PC-3 (cell line): ENCODE results near the gene IBSP.

Source experiments
- EZH2 ChIP-seq: fragments of 300-600 bp; sonication (generic); IDR thresholded peaks from one replicate; pipeline ENCODE4 v1.6.1; 2017; ENCODE audit warnings: antibody characterized with exemption, mild to moderate bottlenecking, low read length; ENCODE audit not compliant: unreplicated experiment
- TF ChIP-seq, protein P1 (sequence below): fragments of 300-600 bp; sonication (generic); conservative IDR thresholded peaks from 2 replicates; pipeline ENCODE4 v1.5.1; 2017; ENCODE audit warnings: antibody characterized with exemption, low read depth, mild to moderate bottlenecking, low read length

DNA sequence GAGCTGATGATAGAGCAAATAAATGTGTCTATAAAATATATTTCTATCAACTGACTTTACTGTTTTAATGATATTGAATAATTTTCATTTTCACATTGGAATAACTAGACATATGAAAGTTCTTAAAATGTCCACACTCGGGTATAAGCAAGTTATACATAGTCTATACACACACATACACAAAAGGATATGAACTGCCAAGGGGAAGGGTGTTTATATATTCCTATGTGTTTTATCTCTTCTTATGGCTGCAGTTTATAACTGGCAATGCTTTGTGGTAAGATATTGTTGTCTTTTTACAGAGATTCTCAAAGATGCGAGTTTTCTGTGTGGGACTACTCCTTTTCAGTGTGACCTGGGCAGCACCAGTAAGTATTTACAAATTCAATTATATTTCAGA lies 35.0 kb downstream of the IBSP start:
- TF ChIP-seq, protein P1, sequence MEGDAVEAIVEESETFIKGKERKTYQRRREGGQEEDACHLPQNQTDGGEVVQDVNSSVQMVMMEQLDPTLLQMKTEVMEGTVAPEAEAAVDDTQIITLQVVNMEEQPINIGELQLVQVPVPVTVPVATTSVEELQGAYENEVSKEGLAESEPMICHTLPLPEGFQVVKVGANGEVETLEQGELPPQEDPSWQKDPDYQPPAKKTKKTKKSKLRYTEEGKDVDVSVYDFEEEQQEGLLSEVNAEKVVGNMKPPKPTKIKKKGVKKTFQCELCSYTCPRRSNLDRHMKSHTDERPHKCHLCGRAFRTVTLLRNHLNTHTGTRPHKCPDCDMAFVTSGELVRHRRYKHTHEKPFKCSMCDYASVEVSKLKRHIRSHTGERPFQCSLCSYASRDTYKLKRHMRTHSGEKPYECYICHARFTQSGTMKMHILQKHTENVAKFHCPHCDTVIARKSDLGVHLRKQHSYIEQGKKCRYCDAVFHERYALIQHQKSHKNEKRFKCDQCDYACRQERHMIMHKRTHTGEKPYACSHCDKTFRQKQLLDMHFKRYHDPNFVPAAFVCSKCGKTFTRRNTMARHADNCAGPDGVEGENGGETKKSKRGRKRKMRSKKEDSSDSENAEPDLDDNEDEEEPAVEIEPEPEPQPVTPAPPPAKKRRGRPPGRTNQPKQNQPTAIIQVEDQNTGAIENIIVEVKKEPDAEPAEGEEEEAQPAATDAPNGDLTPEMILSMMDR, result no peak
- no peak for TF ChIP-seq EZH2
